Measurements from ENCODE around the gene INSYN2B.

Gene INSYN2B

DNA sequence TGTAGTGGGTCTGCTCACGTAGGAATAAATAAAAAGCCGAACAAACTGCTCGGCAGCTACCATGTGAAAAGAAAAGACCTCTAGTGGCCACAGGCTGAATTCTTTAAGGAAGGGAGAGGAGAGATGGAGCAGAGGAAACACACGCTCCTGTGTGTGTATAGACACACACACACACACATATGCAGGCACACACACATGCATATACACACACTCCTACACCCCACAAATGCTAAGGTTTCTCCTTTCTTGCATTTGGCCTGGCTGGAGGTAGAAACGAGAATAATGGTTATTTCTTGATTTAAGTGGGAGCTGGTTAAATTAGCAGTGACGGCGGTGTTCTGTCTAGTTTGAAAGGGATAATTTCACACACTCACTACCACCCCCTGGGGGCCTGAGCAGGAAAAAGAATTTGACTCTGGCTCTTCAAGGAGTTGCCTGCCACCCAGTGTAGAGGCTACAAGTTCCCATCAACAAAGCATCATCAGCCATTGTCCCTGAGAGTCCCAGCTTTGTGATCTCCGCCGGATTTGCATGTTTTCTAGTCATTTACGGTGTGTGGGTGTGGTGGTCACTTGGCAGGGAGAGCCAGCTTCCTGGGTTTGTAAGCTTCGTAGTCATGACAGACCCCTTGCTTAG, at the start of gene INSYN2B:
INSYN2B (minus strand) TSS at position 78 of the 636 bp plus-strand sequence. CDS start 96,597 bp downstream, outside the sequence.
- FAIRE-seq: no peak
- no peak for DNase-seq (ENCODE audit: insufficient read length, low spot score)
- TF ChIP-seq, protein P1, sequence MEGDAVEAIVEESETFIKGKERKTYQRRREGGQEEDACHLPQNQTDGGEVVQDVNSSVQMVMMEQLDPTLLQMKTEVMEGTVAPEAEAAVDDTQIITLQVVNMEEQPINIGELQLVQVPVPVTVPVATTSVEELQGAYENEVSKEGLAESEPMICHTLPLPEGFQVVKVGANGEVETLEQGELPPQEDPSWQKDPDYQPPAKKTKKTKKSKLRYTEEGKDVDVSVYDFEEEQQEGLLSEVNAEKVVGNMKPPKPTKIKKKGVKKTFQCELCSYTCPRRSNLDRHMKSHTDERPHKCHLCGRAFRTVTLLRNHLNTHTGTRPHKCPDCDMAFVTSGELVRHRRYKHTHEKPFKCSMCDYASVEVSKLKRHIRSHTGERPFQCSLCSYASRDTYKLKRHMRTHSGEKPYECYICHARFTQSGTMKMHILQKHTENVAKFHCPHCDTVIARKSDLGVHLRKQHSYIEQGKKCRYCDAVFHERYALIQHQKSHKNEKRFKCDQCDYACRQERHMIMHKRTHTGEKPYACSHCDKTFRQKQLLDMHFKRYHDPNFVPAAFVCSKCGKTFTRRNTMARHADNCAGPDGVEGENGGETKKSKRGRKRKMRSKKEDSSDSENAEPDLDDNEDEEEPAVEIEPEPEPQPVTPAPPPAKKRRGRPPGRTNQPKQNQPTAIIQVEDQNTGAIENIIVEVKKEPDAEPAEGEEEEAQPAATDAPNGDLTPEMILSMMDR (IDR thresholded peaks at IDR 0.05; ENCODE audit: insufficient read depth, missing control alignments): peak; percentile 36

DNA sequence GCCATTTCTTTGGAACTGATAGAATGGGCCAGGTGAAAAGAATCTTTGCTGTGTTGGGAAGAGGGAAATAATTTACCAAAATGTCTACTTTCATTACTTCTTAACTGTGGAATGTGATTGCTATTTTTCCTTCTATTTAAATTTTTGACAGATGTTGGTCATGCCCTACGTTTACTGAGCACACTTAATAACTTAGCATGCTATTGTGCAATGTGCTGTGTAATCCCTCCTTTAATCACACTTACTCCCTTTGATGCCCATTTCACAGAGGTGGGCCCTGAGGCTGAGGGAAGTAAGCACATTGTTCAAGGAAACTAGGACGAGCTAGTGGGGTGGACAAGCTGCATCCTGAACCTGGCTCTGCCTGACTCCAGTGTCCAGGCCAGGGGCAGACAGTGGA, 47.8 kb upstream of the INSYN2B start:
- no peak for FAIRE-seq
- TF ChIP-seq, protein P1 (IDR thresholded peaks at IDR 0.05; ENCODE audit: insufficient read depth, missing control alignments): no peak
- DNase-seq (ENCODE audit: insufficient read length, low spot score): no peak

DNA sequence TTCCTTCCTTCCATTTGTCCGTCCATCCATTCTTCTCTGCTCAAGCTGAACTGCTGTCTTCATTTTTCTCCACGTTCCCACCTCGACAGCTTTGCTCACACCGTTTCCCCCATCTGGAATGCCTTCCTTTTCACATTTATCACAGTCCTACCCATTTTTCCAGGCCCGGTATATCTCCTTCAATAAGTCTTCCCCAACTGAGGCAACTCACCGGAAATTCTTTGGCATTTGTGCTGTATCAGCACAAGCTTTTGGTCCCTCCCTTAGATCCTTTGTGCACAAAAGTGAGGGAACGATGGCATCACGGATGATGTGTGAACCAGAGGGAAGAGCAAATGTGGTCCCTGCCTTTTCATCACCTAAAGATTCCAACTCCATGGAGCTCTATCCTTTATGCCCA, 45.6 kb upstream of the INSYN2B start:
- TF ChIP-seq, protein P1 (IDR thresholded peaks at IDR 0.05; ENCODE audit: insufficient read depth, missing control alignments): no peak
- FAIRE-seq: no peak
- DNase-seq (ENCODE audit: insufficient read length, low spot score): no peak

DNA sequence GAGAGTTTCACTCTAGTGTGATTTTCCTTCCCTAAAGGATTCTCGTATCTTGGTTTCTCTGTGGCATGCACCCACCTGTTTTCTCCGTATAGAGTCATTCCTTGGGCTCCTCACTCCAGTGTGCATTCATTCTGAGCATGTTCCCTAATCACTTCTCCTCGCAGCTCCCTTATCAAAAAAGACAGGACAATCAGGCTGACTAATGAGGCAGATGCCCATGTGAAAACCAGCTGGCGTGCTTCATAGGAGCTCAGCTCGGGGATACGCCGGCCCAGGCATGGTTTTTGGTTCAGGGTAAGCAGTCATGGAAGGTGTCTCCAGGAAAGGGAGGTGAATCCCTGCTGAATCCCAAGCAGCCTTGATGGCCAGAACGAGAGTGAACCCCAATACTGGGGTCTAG, 41.2 kb upstream of the INSYN2B start:
- TF ChIP-seq, protein P1 (IDR thresholded peaks at IDR 0.05; ENCODE audit: insufficient read depth, missing control alignments): no peak
- no peak for DNase-seq (ENCODE audit: insufficient read length, low spot score)
- FAIRE-seq: no peak

DNA sequence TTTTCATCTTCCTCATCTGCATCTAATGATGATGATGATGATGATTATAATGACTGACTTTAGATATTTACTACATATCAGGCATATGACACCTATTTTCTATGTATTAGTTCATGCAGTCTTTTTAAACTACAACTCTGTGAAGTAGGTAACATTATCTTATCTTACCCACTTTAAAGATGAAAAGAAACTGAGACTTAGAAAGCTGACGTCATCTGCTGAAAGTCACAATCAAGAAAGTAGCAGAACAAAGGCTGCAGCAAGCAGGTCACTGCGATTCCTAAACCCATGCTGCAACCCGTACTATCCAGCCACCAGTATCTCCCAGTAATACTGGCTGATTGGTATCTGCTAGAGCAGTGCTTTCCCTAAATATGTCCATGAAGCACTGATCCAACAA, 40.1 kb upstream of the INSYN2B start:
- no peak for FAIRE-seq
- TF ChIP-seq, protein P1 (IDR thresholded peaks at IDR 0.05; ENCODE audit: insufficient read depth, missing control alignments): no peak
- no peak for DNase-seq (ENCODE audit: insufficient read length, low spot score)

DNA sequence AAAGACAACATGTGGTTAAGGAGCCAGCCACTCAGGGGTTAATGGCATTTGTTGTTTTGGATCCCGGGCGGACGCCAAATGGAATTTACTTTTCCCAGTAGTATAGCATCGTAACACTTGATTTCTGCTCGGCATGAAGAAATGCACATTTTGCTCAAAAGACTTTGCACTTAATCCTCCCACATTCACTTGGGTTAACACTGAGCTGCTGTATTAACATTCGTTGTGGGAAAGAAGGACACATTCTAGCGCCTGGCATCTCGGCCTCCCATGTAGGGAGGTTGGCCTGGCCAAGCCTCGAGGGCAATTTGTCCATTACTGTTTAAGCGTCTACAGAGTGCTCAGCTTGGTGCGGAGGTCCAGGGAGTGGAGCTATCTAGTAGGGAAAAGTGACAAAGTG, 32.3 kb upstream of the INSYN2B start:
- DNase-seq (ENCODE audit: insufficient read length, low spot score) (no peak), FAIRE-seq (no peak)
- TF ChIP-seq, protein P1 (IDR thresholded peaks at IDR 0.05; ENCODE audit: insufficient read depth, missing control alignments): no peak

DNA sequence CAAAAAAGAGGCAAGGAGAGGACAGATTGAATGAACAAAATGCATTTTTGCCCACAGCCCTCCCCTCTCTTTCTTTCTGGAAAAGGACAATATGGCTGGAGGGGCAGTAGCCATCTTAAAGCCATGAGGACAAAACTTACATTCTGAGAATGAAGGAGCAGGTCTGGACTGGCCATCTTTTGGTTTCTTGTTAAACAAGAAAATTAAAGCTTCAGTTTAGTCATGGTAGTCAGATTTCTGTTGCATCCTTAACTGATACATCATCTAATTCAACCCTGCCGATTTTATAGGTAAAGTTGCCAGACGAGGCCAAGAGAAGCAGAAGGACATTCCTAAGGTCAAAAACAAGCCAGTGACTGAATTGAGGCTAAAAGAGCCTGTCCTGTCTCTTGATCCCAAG, 31.5 kb upstream of the INSYN2B start:
- FAIRE-seq (no peak), DNase-seq (ENCODE audit: insufficient read length, low spot score) (no peak)
- TF ChIP-seq, protein P1 (IDR thresholded peaks at IDR 0.05; ENCODE audit: insufficient read depth, missing control alignments): no peak

Data from D721Med (cell line).